IMR-90 (cell line): Measurements from ENCODE around the gene ILF2. TPM values are rescaled to one million over a fixed set of nuclear protein-coding genes. Genes with fewer than 3 reads are reported as not detected.

Experiments used
- ATAC-seq: fragments of 200-7000 bp; cut with Tn5 transposase; 2 replicates; pipeline ENCODE4 v1.9.1; 2020; ENCODE audit warnings: low read depth, mild to moderate bottlenecking, moderate library complexity
- BruUV-seq: library from RNA; stranded (reverse); fragments of 400-500 nt; replicated peaks from 2 replicates; lab custom pipeline; 2021; lab: Mats Ljungman, UMichigan
- CTCF ChIA-PET: fragments of 300-600 bp; formaldehyde crosslinking; extraction: SDS; loops from one replicate; lab custom pipeline; 2021; ENCODE audit warnings: antibody characterized with exemption; lab: Yijun Ruan, JAX
- POLR2A ChIA-PET: fragments of 300-600 bp; sonication (Branson Sonifier 250); formaldehyde crosslinking; loops from one replicate; lab custom pipeline; 2022; ENCODE audit warnings: antibody characterized with exemption; ENCODE audit not compliant: unreplicated experiment; lab: Charles Lee
- DNase-seq: peaks from one replicate; pipeline ENCODE4 v3.0.0; 2013
- H2AFZ ChIP-seq: replicated peaks from 2 replicates; pipeline ENCODE3; 2013; ENCODE audit warnings: low read length, mild to moderate bottlenecking; ENCODE audit not compliant: poor library complexity
- H2AK5ac ChIP-seq: 2 replicates; pipeline ENCODE4 v1.6.1; 2013; ENCODE audit warnings: low read depth, low read length, inconsistent platforms
- H2AK9ac ChIP-seq: replicated peaks from 2 replicates; pipeline ENCODE3; 2013; ENCODE audit warnings: mild to moderate bottlenecking, low read depth, low read length, moderate library complexity; ENCODE audit not compliant: poor library complexity
- H2BK120ac ChIP-seq: 2 replicates; pipeline ENCODE4 v1.6.1; 2013; ENCODE audit warnings: low read depth, low read length, inconsistent platforms
- H2BK15ac ChIP-seq: 3 replicates; pipeline ENCODE4 v1.6.1; 2013; ENCODE audit warnings: low read depth, low read length, inconsistent platforms
- H2BK20ac ChIP-seq: 2 replicates; pipeline ENCODE4 v1.6.1; 2013; ENCODE audit warnings: low read depth, mild to moderate bottlenecking, inconsistent platforms, low read length, moderate library complexity
- H2BK5ac ChIP-seq: 2 replicates; pipeline ENCODE4 v1.6.1; 2013; ENCODE audit warnings: mild to moderate bottlenecking, low read depth, low read length, inconsistent platforms; ENCODE audit not compliant: poor library complexity, severe bottlenecking
- H3K14ac ChIP-seq: replicated peaks from 2 replicates; pipeline ENCODE4 v1.6.1; 2013; ENCODE audit warnings: low read depth, low read length, inconsistent platforms
- H3K18ac ChIP-seq: 2 replicates; pipeline ENCODE4 v1.6.1; 2013; ENCODE audit warnings: low read depth, low read length, control low read depth
- H3K23ac ChIP-seq: 2 replicates; pipeline ENCODE4 v1.6.1; 2013; ENCODE audit warnings: low read depth, low read length, inconsistent platforms
- H3K27ac ChIP-seq: 2 replicates; pipeline ENCODE4 v1.5.1; 2013; ENCODE audit warnings: mild to moderate bottlenecking, control low read depth, low read length; ENCODE audit not compliant: insufficient read depth
- H3K27me3 ChIP-seq: 2 replicates; pipeline ENCODE4 v1.6.1; 2013; ENCODE audit warnings: low read length; ENCODE audit not compliant: control insufficient read depth, insufficient read depth
- H3K36me3 ChIP-seq: 2 replicates; pipeline ENCODE4 v1.6.1; 2013; ENCODE audit warnings: low read length, mixed read lengths; ENCODE audit not compliant: control insufficient read depth, insufficient read depth
- H3K4ac ChIP-seq: 2 replicates; pipeline ENCODE4 v1.6.1; 2013; ENCODE audit warnings: low read depth, low read length, inconsistent platforms
- H3K4me1 ChIP-seq: 2 replicates; pipeline ENCODE4 v1.6.1; 2013; ENCODE audit warnings: low read length, mixed read lengths; ENCODE audit not compliant: control insufficient read depth, insufficient read depth
- H3K4me2 ChIP-seq: 2 replicates; pipeline ENCODE4 v1.6.1; 2013; ENCODE audit warnings: low read depth, mild to moderate bottlenecking, control low read depth, low read length, moderate library complexity
- H3K4me3 ChIP-seq: 2 replicates; pipeline ENCODE4 v1.5.1; 2013; ENCODE audit warnings: low read depth, mild to moderate bottlenecking, control low read depth, low read length, moderate library complexity; ENCODE audit not compliant: insufficient read depth
- H3K56ac ChIP-seq: 2 replicates; pipeline ENCODE4 v1.6.1; 2013; ENCODE audit warnings: low read length, inconsistent platforms; ENCODE audit not compliant: insufficient read depth; ENCODE audit errors: extremely low read depth
- H3K79me1 ChIP-seq, 2 experiments: 2 replicates each; pipeline ENCODE4 v1.6.1; 2013; ENCODE audit warnings: low read length in 2 of 2, inconsistent platforms in 1 of 2, low read depth in 1 of 2
- H3K9ac ChIP-seq: 2 replicates; pipeline ENCODE4 v1.6.1; 2013; ENCODE audit warnings: low read depth, low read length, control low read depth
- H3K9me1 ChIP-seq: 2 replicates; pipeline ENCODE4 v1.6.1; 2013; ENCODE audit warnings: low read length, inconsistent platforms; ENCODE audit not compliant: insufficient read depth
- H3K9me3 ChIP-seq: 2 replicates; pipeline ENCODE4 v1.6.1; 2013; ENCODE audit warnings: low read length; ENCODE audit not compliant: control insufficient read depth, insufficient read depth
- H4K20me1 ChIP-seq: 2 replicates; pipeline ENCODE4 v1.6.1; 2013; ENCODE audit warnings: low read length, inconsistent platforms; ENCODE audit not compliant: insufficient read depth
- H4K5ac ChIP-seq: 2 replicates; pipeline ENCODE4 v1.6.1; 2013; ENCODE audit warnings: mild to moderate bottlenecking, low read depth, low read length, control low read depth
- H4K8ac ChIP-seq, 2 experiments: 2 replicates each; pipeline ENCODE4 v1.6.1; 2013; ENCODE audit warnings: low read depth in 2 of 2, low read length in 2 of 2, control low read depth in 1 of 2, inconsistent platforms in 1 of 2
- H4K91ac ChIP-seq: 2 replicates; pipeline ENCODE4 v1.6.1; 2013; ENCODE audit warnings: low read depth, low read length, inconsistent platforms; ENCODE audit not compliant: insufficient read depth
- BHLHE40 ChIP-seq: fragments of 150-350 bp; IDR thresholded peaks from 2 replicates; pipeline ENCODE4 v1.6.1; 2016; ENCODE audit warnings: mild to moderate bottlenecking, low read depth, low read length
- CEBPB ChIP-seq: IDR thresholded peaks from 2 replicates; pipeline ENCODE4 v1.6.1; 2012; ENCODE audit warnings: low read depth, low read length, improper control_type of control experiment
- CTCF ChIP-seq: conservative IDR thresholded peaks from 2 replicates; pipeline ENCODE4 v1.5.1; 2012; ENCODE audit warnings: mild to moderate bottlenecking, low read depth, low read length, improper control_type of control experiment
- FOS ChIP-seq: fragments of 150-350 bp; IDR thresholded peaks from 2 replicates; pipeline ENCODE4 v1.6.1; 2016; ENCODE audit warnings: low read depth, low read length
- MAFK ChIP-seq: IDR thresholded peaks from 2 replicates; pipeline ENCODE4 v1.6.1; 2012; ENCODE audit warnings: low read depth, low read length, improper control_type of control experiment
- MAZ ChIP-seq: IDR thresholded peaks from 2 replicates; pipeline ENCODE4 v1.6.1; 2012; ENCODE audit warnings: low read depth, mild to moderate bottlenecking, low read length, improper control_type of control experiment, moderate library complexity, borderline replicate concordance
- MXI1 ChIP-seq: IDR thresholded peaks from 2 replicates; pipeline ENCODE4 v1.6.1; 2012; ENCODE audit warnings: low read depth, mild to moderate bottlenecking, low read length, moderate library complexity, borderline replicate concordance
- RAD21 ChIP-seq: IDR thresholded peaks from 2 replicates; pipeline ENCODE4 v1.6.1; 2012; ENCODE audit warnings: low read length, improper control_type of control experiment
- RCOR1 ChIP-seq: IDR thresholded peaks from 2 replicates; pipeline ENCODE4 v1.6.1; 2012; ENCODE audit warnings: mild to moderate bottlenecking, low read length, improper control_type of control experiment; ENCODE audit not compliant: insufficient replicate concordance
- RFX5 ChIP-seq: IDR thresholded peaks from 2 replicates; pipeline ENCODE4 v1.8.0; 2012; ENCODE audit warnings: low read depth, mild to moderate bottlenecking, low read length, moderate library complexity
- USF2 ChIP-seq: fragments of 150-350 bp; IDR thresholded peaks from 2 replicates; pipeline ENCODE4 v1.6.1; 2017; ENCODE audit warnings: mild to moderate bottlenecking, antibody characterized with exemption, low read length, low read depth
- WGBS, 2 experiments: methylation state at CpG; one replicate each; pipeline versions ENCODE4 v1.1.5 to v1.1.7; 2013; ENCODE audit warnings: missing lambda C conversion rate in 2 of 2; ENCODE audit not compliant: insufficient read length in 1 of 2; ENCODE audit errors: extremely low coverage in 2 of 2; 5-methylcytosine and 5-hydroxymethylcytosine counted together
- dilution Hi-C: fragments of 300-500 bp; cut with HindIII; formaldehyde crosslinking; loops from one replicate; pipeline ENCODE4 v1.14.3; 2018; ENCODE audit warnings: low sequenced_read_pairs; ENCODE audit not compliant: unreplicated experiment
- in situ Hi-C: fragments of 300-500 bp; cut with MboI; formaldehyde crosslinking; loops from 3 replicates; pipeline ENCODE4 v1.14.3; 2019; ENCODE audit warnings: low sequenced_read_pairs, inconsistent platforms, mixed read lengths
- intact Hi-C: fragments of 100-400 bp; cut with micrococcal nuclease; formaldehyde crosslinking; loops from 2 replicates; pipeline ENCODE4 v1.10.0; 2022
- polyA plus RNA-seq, 3 experiments: library from polyadenylated mRNA; depleted of rRNA; stranded (reverse); fragments of >200 nt; gene quantifications; 2 replicates each; pipeline ENCODE4 v1.2.3, GENCODE V29; 2012; ENCODE audit warnings: low replicate concordance in 1 of 3
- total RNA-seq: library from RNA; depleted of rRNA; stranded (reverse); fragments of >200 nt; gene quantifications from 2 replicates; pipeline ENCODE4 v1.2.3, GENCODE V29; 2012

Gene ILF2
- total and polyA plus RNA-seq, 2 of the 4 experiments (the other 2 are of a cell fraction) = 273 to 504 TPM

GRCh38 chr1:153636312-153636711, 34.5 kb downstream of the ILF2 start:
- WGBS, 2 experiments = 82% methylated on average over 3 of the region's 9 CpGs; no CpG with 5 or more reads in 1 of the 2 experiments
- Histone ChIP-seq H3K4me2 (no peak overlapping the region; the same call in 1 of the 2 replicates), H3K4ac (no peak overlapping the region), H3K56ac (no peak overlapping the region), H3K14ac (no peak overlapping the region), H2BK20ac (no peak overlapping the region), H3K23ac (no peak overlapping the region), H3K27ac (no peak overlapping the region), H2BK15ac (no peak overlapping the region), H3K4me1 (peaks cover 3% of the 10 kb centered on the region), H3K79me1 (peaks cover 43 to 60% of the 10 kb centered on the region in 2 experiments), H2AK9ac (no peak overlapping the region), H4K8ac (no peak overlapping the region), H3K36me3 (peaks cover 40% of the 10 kb centered on the region), H3K27me3 (no peaks in the 10 kb centered on the region), H3K9me3 (no peaks in the 10 kb centered on the region), H2BK120ac (no peak overlapping the region), H2AFZ (no peak overlapping the region), H3K4me3 (no peak overlapping the region), H3K9me1 (0 out of 2 replicates have a peak, but pooled peaks cover 8% of the 10 kb centered on the region), H2BK5ac (no peak overlapping the region), H4K91ac (no peak overlapping the region), H3K9ac (no peak overlapping the region), H4K5ac (no peak overlapping the region), H4K20me1 (peaks cover 35% of the 10 kb centered on the region), H3K18ac (no peak overlapping the region), H2AK5ac (no peak overlapping the region)
- in situ Hi-C loops = no loop called here
- no peak for DNase-seq
- no peak for ATAC-seq
- POLR2A ChIA-PET = no interaction called here
- TF ChIP-seq MXI1 (no peak), MAZ (no peak), RCOR1 (no peak), CEBPB (no peak), RAD21 (no peak), BHLHE40 (no peak), MAFK (no peak), CTCF (no peak), FOS (no peak), RFX5 (no peak), USF2 (no peak)
- dilution Hi-C loops = no loop called here
- CTCF ChIA-PET = no interaction called here
- intact Hi-C loops = no loop called here
- BruUV-seq = no TSS peak
